DND-41 (cell line): ENCODE measurements around the gene DUOXA2.

Source experiments
- ATAC-seq: fragments of 200-7000 bp; cut with Tn5 transposase; 3 replicates; pipeline ENCODE4 v1.9.1; 2021; ENCODE audit warnings: low read depth; ENCODE audit not compliant: insufficient read depth
- DNase-seq: peaks from one replicate; pipeline ENCODE4 v3.0.0-alpha.2; 2020
- H2AFZ ChIP-seq: 2 replicates; pipeline ENCODE4 v1.6.0; 2012; ENCODE audit warnings: low read depth, low read length
- H3K27ac ChIP-seq: 2 replicates; pipeline ENCODE4 v1.5.1; 2012; ENCODE audit warnings: low read length, inconsistent platforms
- H3K27me3 ChIP-seq: fragments of 200-600 bp; sonication (generic); 2 replicates; pipeline ENCODE4 v1.6.0; 2012; ENCODE audit warnings: low read length, mild to moderate bottlenecking, inconsistent platforms; ENCODE audit not compliant: insufficient read depth, poor library complexity
- H3K36me3 ChIP-seq: 2 replicates; pipeline ENCODE4 v1.5.1; 2012; ENCODE audit warnings: low read length, inconsistent platforms; ENCODE audit not compliant: insufficient read depth
- H3K4me1 ChIP-seq: 2 replicates; pipeline ENCODE4 v1.5.1; 2012; ENCODE audit warnings: mild to moderate bottlenecking, low read length; ENCODE audit not compliant: insufficient read depth
- H3K4me2 ChIP-seq: 2 replicates; pipeline ENCODE4 v1.6.0; 2012; ENCODE audit warnings: mild to moderate bottlenecking, moderate library complexity, low read length, inconsistent platforms; ENCODE audit not compliant: insufficient read depth
- H3K4me3 ChIP-seq, 2 experiments: fragments of 200-600 bp in 1 of 2; shearing (Covaris generic) in 1 of 2; 2 replicates each; pipeline ENCODE4 v1.5.1; 2012 to 2016; ENCODE audit warnings: inconsistent platforms in 2 of 2, low read length in 2 of 2, mild to moderate bottlenecking in 2 of 2, low read depth in 1 of 2, moderate library complexity in 1 of 2
- H3K79me2 ChIP-seq: 2 replicates; pipeline ENCODE4 v1.6.0; 2012; ENCODE audit warnings: low read length, inconsistent platforms; ENCODE audit not compliant: insufficient read depth
- H3K9ac ChIP-seq: 2 replicates; pipeline ENCODE4 v1.6.0; 2012; ENCODE audit warnings: low read depth, mild to moderate bottlenecking, inconsistent platforms, low read length, moderate library complexity
- H3K9me3 ChIP-seq: 2 replicates; pipeline ENCODE4 v1.5.1; 2012; ENCODE audit warnings: low read length, moderate library complexity, mild to moderate bottlenecking, inconsistent platforms; ENCODE audit not compliant: insufficient read depth, severe bottlenecking
- H4K20me1 ChIP-seq: 2 replicates; pipeline ENCODE4 v1.6.0; 2012; ENCODE audit warnings: low read length; ENCODE audit not compliant: insufficient read depth
- EZH2 ChIP-seq: IDR thresholded peaks from 3 replicates; pipeline ENCODE4 v1.6.1; 2012; ENCODE audit warnings: borderline replicate concordance, low read depth, mild to moderate bottlenecking, moderate library complexity, low read length, inconsistent platforms; ENCODE audit not compliant: severe bottlenecking
- TF ChIP-seq, protein P1 (sequence below): IDR thresholded peaks from 2 replicates; pipeline ENCODE4 v1.5.1; 2012; ENCODE audit warnings: borderline replicate concordance, low read length, moderate library complexity, mild to moderate bottlenecking; ENCODE audit not compliant: poor library complexity, severe bottlenecking; ENCODE audit errors: extremely low read depth

Gene DUOXA2

DNA sequence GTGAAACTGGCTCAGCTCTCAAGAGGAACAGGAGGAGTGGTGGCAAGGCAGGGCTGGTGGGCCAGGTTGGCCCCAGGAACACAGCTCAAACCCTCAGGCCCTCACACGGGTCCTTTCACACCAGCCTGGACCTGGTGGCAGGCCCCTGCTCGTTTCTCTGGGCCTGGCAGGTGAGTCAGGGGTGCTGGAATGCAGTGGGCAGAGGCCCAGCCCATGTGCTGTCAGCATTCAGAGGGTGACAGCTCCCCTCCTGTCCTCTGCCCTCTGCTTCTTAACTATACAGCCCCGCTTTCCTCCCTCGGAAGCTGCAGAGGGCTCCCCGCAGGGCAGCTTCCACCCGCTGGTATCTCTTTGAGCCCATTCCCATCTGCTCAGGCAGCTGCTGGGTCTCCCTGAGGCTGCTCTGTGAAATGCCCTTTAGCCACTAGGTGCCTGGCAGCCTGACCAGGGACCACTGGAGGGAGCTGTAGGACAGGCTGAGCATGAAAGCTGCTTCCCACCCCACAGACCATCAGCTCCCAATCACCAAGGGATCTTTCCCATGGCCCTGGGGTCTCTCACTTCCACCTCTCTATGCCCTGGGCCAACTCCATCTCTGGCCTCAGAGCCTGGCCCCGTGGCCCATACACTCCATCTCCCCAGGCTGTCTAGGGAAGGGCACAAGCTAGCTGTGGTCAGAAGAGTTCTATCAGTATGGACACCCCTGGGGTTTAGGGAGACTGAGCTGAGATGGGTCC, 48.8 kb downstream of the DUOXA2 start:
- ATAC-seq (peak; percentile 63), DNase-seq (peak; percentile 74)
- no peaks in the 10 kb centered on the region for H3K9me3 ChIP-seq
- H3K4me1 ChIP-seq = peaks cover 21% of the 10 kb centered on the region
- no peak overlapping the region for H3K4me3 ChIP-seq
- H4K20me1 ChIP-seq = no peaks in the 10 kb centered on the region
- peaks cover 8% of the 10 kb centered on the region for H3K79me2 ChIP-seq
- H3K27ac ChIP-seq = no peak overlapping the region
- no peak overlapping the region for H2AFZ ChIP-seq
- TF ChIP-seq EZH2 = no peak
- TF ChIP-seq, protein P1, sequence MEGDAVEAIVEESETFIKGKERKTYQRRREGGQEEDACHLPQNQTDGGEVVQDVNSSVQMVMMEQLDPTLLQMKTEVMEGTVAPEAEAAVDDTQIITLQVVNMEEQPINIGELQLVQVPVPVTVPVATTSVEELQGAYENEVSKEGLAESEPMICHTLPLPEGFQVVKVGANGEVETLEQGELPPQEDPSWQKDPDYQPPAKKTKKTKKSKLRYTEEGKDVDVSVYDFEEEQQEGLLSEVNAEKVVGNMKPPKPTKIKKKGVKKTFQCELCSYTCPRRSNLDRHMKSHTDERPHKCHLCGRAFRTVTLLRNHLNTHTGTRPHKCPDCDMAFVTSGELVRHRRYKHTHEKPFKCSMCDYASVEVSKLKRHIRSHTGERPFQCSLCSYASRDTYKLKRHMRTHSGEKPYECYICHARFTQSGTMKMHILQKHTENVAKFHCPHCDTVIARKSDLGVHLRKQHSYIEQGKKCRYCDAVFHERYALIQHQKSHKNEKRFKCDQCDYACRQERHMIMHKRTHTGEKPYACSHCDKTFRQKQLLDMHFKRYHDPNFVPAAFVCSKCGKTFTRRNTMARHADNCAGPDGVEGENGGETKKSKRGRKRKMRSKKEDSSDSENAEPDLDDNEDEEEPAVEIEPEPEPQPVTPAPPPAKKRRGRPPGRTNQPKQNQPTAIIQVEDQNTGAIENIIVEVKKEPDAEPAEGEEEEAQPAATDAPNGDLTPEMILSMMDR = peak; percentile 90
- no peak overlapping the region for H3K9ac ChIP-seq
- no peaks in the 10 kb centered on the region for H3K27me3 ChIP-seq
- H3K36me3 ChIP-seq = no peaks in the 10 kb centered on the region
- H3K4me2 ChIP-seq = no peak overlapping the region

DNA sequence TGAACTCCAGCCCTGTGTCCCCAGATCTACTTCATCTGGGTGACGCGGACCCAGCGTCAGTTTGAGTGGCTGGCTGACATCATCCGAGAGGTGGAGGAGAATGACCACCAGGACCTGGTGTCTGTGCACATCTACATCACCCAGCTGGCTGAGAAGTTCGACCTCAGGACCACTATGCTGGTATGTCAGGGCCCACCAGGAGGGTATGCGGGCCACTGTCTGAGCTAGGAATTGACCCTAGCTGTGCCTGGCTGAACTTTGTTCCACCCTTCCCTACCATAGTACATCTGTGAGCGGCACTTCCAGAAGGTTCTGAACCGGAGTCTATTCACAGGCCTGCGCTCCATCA, 49.4 kb downstream of the DUOXA2 start:
- Histone ChIP-seq H3K27me3 (no peaks in the 10 kb centered on the region), H3K79me2 (peaks cover 8% of the 10 kb centered on the region), H3K4me1 (peaks cover 23% of the 10 kb centered on the region), H3K9ac (no peak overlapping the region), H3K36me3 (no peaks in the 10 kb centered on the region), H2AFZ (no peak overlapping the region), H3K9me3 (no peaks in the 10 kb centered on the region), H4K20me1 (no peaks in the 10 kb centered on the region), H3K4me3 (no peak overlapping the region), H3K4me2 (no peak overlapping the region), H3K27ac (no peak overlapping the region)
- ATAC-seq (no peak), DNase-seq (no peak)
- no peak for TF ChIP-seq EZH2
- TF ChIP-seq, protein P1 = no peak

DNA sequence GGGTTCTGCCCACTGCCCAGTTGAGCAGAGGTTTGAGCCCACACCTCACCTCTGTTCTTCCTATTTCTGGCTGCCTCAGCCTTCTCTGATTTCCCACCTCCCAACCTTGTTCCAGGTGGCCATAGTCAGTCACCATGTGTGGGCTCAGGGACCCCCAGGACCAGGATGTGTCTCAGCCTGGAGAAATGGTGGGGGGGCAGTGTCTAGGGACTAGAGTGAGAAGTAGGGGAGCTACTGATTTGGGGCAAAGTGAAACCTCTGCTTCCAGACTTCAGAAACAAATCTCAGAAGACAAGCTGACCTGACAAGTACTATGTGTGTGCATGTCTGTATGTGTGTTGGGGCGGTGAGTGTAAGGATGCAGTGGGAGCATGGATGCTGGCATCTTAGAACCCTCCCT, 50.8 kb downstream of the DUOXA2 start:
- Histone ChIP-seq H3K79me2 (peaks cover 8% of the 10 kb centered on the region), H3K36me3 (no peaks in the 10 kb centered on the region), H3K4me3 (no peak overlapping the region), H4K20me1 (no peaks in the 10 kb centered on the region), H3K27ac (no peak overlapping the region), H2AFZ (no peak overlapping the region), H3K9me3 (no peaks in the 10 kb centered on the region), H3K9ac (0 out of 2 replicates have a peak overlapping the region, but pooled peaks have one; percentile 100), H3K27me3 (no peaks in the 10 kb centered on the region), H3K4me1 (peaks cover 23% of the 10 kb centered on the region), H3K4me2 (no peak overlapping the region)
- TF ChIP-seq, protein P1 = no peak
- no peak for TF ChIP-seq EZH2
- ATAC-seq (no peak), DNase-seq (no peak)
